Endodermal cell (in vitro differentiated cells): ENCODE measurements around the gene SCAPER. TPM values are rescaled to one million over a fixed set of nuclear protein-coding genes. Genes with fewer than 3 reads are reported as not detected.

Experiments used
- DNase-seq: peaks from one replicate; pipeline ENCODE4 v3.0.0-alpha.2; 2017
- H3K27ac ChIP-seq: 2 replicates; pipeline ENCODE4 v1.5.1; 2013; ENCODE audit warnings: mild to moderate bottlenecking, low read depth, low read length, moderate library complexity
- H3K27me3 ChIP-seq: 2 replicates; pipeline ENCODE4 v1.6.1; 2013; ENCODE audit warnings: mild to moderate bottlenecking, low read length, moderate library complexity; ENCODE audit not compliant: insufficient read depth, control insufficient read depth, poor library complexity, severe bottlenecking
- H3K36me3 ChIP-seq: 2 replicates; pipeline ENCODE4 v1.7.0; 2013; ENCODE audit warnings: mild to moderate bottlenecking, low read length, moderate library complexity; ENCODE audit not compliant: control insufficient read depth, insufficient read depth
- H3K4me1 ChIP-seq: one replicate; pipeline ENCODE4 v1.7.0; 2013; ENCODE audit warnings: low read length; ENCODE audit not compliant: control insufficient read depth, insufficient read depth
- H3K4me3 ChIP-seq: 2 replicates; pipeline ENCODE4 v1.5.1; 2013; ENCODE audit warnings: mild to moderate bottlenecking, low read length, moderate library complexity
- H3K9ac ChIP-seq: 2 replicates; pipeline ENCODE4 v1.6.1; 2013; ENCODE audit warnings: mild to moderate bottlenecking, low read length, moderate library complexity; ENCODE audit not compliant: poor library complexity, severe bottlenecking; ENCODE audit errors: extremely low read depth
- H3K9me3 ChIP-seq: 2 replicates; pipeline ENCODE4 v1.6.1; 2013; ENCODE audit warnings: mild to moderate bottlenecking, low read length, moderate library complexity; ENCODE audit not compliant: control insufficient read depth
- H3K27ac Mint-ChIP-seq: 2 replicates; pipeline ENCODE4 v1.8.0; 2020; ENCODE audit warnings: mixed read lengths
- H3K27me3 Mint-ChIP-seq: 2 replicates; pipeline ENCODE4 v1.8.0; 2021; ENCODE audit warnings: mild to moderate bottlenecking, mixed read lengths; ENCODE audit not compliant: insufficient read depth
- H3K36me3 Mint-ChIP-seq: 2 replicates; pipeline ENCODE4 v1.8.0; 2020; ENCODE audit warnings: low read depth, mixed read lengths
- H3K4me1 Mint-ChIP-seq: 2 replicates; pipeline ENCODE4 v1.8.0; 2020; ENCODE audit warnings: mixed read lengths
- H3K4me3 Mint-ChIP-seq: 2 replicates; pipeline ENCODE4 v1.8.0; 2020; ENCODE audit warnings: mild to moderate bottlenecking, moderate library complexity, mixed read lengths
- H3K9me3 Mint-ChIP-seq: 2 replicates; pipeline ENCODE4 v1.8.0; 2020; ENCODE audit warnings: mild to moderate bottlenecking, mixed read lengths
- CTCF ChIP-seq: fragments of 200-600 bp; sonication (generic); conservative IDR thresholded peaks from 2 replicates; pipeline ENCODE4 v1.5.0; 2021; ENCODE audit warnings: antibody characterized with exemption, mild to moderate bottlenecking
- WGBS, 2 experiments: methylation state at CpG; one replicate each; pipeline versions ENCODE4 v1.1.5 to v1.1.7; 2013; ENCODE audit warnings: missing lambda C conversion rate in 2 of 2, mixed read lengths in 1 of 2; ENCODE audit not compliant: insufficient coverage in 1 of 2, insufficient read length in 1 of 2; 5-methylcytosine and 5-hydroxymethylcytosine counted together
- total RNA-seq, 2 donors: library from RNA; stranded (reverse); fragmentation: NEBNext Ultra II Directional in 1 of 2; extraction: Animal tissue kit (Norgen Biotek cat#: 25700) in 1 of 2; gene quantifications; 2 replicates in 1 of 2; 3 replicates in 1 of 2; pipeline ENCODE4 v1.2.1, GENCODE V29; 2021

Gene SCAPER
- total RNA-seq, 2 donors from 2014 or later, result 8.9 to 12.2 TPM

DNA sequence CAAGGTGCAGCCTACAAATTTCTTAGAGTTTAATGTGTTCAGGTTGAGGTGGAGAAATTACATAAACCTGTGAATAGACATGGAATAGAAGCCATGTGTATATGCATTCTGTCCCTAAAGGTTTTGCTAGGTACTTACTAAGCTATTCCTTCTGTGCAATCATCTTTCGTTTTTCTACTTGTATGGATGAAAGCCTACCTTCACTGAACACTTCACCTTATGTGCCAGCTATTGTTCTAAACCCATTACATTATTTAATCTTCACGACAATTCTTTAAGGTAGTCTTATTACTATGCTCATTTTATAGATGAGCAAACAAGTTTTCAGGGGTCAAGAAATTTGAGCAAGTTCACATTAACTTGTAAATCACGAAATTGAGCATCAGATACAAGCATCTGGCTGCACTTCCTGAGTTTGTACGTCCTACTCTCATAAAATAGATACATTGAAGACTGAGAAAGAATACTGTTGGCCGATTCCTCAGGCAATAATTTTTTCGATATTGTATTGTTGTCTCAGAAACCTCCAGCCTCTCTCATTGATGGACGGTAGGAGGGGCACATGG is 25.8 kb upstream of the SCAPER start:
- peak overlapping the region; percentile 89 for H3K27ac Mint-ChIP-seq
- peaks cover 15% of the 10 kb centered on the region for H3K4me1 Mint-ChIP-seq
- DNase-seq, result no peak
- no peaks in the 10 kb centered on the region for H3K9me3 Mint-ChIP-seq
- H3K4me1 ChIP-seq, result no peaks in the 10 kb centered on the region
- 35 to 42% methylated on average over 6 to 7 of the region's 7 CpGs for WGBS, 2 experiments
- H3K36me3 ChIP-seq, result peaks cover 27% of the 10 kb centered on the region
- no peak overlapping the region for H3K27ac ChIP-seq
- TF ChIP-seq CTCF, result no peak
- peaks cover 25% of the 10 kb centered on the region for H3K36me3 Mint-ChIP-seq
- no peaks in the 10 kb centered on the region for H3K27me3 ChIP-seq
- H3K27me3 Mint-ChIP-seq, result peaks cover 5% of the 10 kb centered on the region
- H3K4me3 ChIP-seq, result peak overlapping the region; percentile 96
- peak overlapping the region; percentile 29 for H3K9ac ChIP-seq
- H3K4me3 Mint-ChIP-seq, result peak overlapping the region; percentile 90
- no peaks in the 10 kb centered on the region for H3K9me3 ChIP-seq

DNA sequence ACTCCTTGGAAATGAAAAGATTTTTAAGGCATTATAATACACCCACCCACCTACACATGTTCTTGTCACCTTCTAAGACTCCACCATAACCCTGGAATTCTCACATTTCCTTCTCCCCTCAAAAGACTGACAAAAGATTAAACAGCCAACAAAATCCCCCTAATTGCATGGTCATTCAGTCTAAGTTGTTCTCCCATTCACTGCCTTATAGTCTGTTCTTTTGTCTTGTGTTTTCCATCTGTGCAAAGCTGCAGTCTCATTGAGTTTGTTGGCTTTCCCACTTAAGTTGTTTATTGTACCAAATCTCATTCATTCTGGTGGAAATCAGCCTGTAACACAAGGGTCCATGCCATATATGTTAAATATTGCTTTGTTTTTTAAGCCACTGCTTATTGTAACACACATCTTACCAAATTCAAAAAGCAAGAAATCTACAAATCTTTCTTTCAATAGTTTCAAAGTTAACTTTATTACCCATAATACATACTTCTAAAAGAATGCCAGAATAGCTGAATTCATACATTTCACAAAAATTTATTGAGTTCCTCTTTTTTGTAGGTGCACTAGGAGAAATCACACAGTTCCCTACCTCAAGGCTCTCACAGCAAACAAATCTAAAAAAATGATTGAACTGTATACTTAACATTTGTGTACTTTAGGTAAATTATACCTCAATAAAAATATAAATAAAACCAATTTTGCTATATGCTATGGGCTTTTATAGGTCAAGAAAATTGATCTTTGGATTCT is 24.0 kb upstream of the SCAPER start:
- Histone ChIP-seq H3K27me3 (no peaks in the 10 kb centered on the region), H3K9me3 (no peaks in the 10 kb centered on the region), H3K9ac (no peak overlapping the region), H3K27ac (no peak overlapping the region), H3K4me1 (no peaks in the 10 kb centered on the region), H3K4me3 (no peak overlapping the region), H3K36me3 (peaks cover 12% of the 10 kb centered on the region)
- peaks cover 9% of the 10 kb centered on the region for H3K27me3 Mint-ChIP-seq
- H3K36me3 Mint-ChIP-seq, result peaks cover 11% of the 10 kb centered on the region
- H3K4me1 Mint-ChIP-seq, result peaks cover 15% of the 10 kb centered on the region
- no peak for TF ChIP-seq CTCF
- no peaks in the 10 kb centered on the region for H3K9me3 Mint-ChIP-seq
- no peak for DNase-seq
- H3K27ac Mint-ChIP-seq, result no peak overlapping the region
- H3K4me3 Mint-ChIP-seq, result no peak overlapping the region

GRCh38 chr15:76928201-76928600 is 23.1 kb upstream of the SCAPER start:
- H3K9ac ChIP-seq, result no peak overlapping the region
- no peak overlapping the region for H3K27ac ChIP-seq
- peaks cover 13% of the 10 kb centered on the region for H3K27me3 Mint-ChIP-seq
- peaks cover 5% of the 10 kb centered on the region for H3K27me3 ChIP-seq
- DNase-seq, result no peak
- no peaks in the 10 kb centered on the region for H3K9me3 ChIP-seq
- TF ChIP-seq CTCF, result no peak
- no peak overlapping the region for H3K4me3 Mint-ChIP-seq
- 85 to 92% methylated on average over 3 of the region's 3 CpGs for WGBS, 2 experiments
- no peak overlapping the region for H3K4me3 ChIP-seq
- H3K36me3 Mint-ChIP-seq, result peaks cover 3% of the 10 kb centered on the region
- H3K27ac Mint-ChIP-seq, result no peak overlapping the region
- H3K4me1 ChIP-seq, result no peaks in the 10 kb centered on the region
- no peaks in the 10 kb centered on the region for H3K9me3 Mint-ChIP-seq
- H3K4me1 Mint-ChIP-seq, result peaks cover 11% of the 10 kb centered on the region
- peaks cover 5% of the 10 kb centered on the region for H3K36me3 ChIP-seq
